SH-SY5Y (cell line): ENCODE data around the gene SLC37A2.

ENCODE experiments used
- GATA2 ChIP-seq: IDR thresholded peaks from 2 replicates; pipeline ENCODE4 v1.6.1; 2011; ENCODE audit warnings: mild to moderate bottlenecking, low read depth, low read length
- GATA3 ChIP-seq: IDR thresholded peaks from 2 replicates; pipeline ENCODE4 v1.6.1; 2011; ENCODE audit warnings: low read depth, mild to moderate bottlenecking, low read length, moderate library complexity

GRCh38 chr11:125128450-125128849 lies 65.3 kb downstream of the SLC37A2 start:
- TF ChIP-seq GATA2 (no peak), GATA3 (no peak)
